ENCODE measurements around the gene ATF7.
"Not testable (repeated sequence)": the region's sequence is repeated elsewhere in the genome, so short reads cannot be mapped to it uniquely, and the experiment has no call there.

DNA sequence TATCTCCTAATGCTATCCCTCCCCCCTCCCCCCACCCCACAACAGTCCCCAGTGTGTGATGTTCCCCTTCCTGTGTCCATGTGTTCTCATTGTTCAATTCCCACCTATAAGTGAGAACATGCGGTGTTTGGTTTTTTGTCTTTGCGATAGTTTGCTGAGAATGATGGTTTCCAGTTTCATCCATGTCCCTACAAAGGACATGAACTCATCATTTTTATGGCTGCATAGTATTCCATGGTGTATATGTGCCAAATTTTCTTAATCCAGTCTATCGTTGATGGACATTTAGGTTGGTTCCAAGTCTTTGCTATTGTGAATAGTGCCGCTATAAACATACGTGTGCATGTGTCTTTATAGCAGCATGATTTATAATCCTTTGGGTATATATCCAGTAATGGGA, 19.5 kb downstream of the ATF7 start:
- not testable (repeated sequence) for TF ChIP-seq CTCF (IDR thresholded peaks at IDR 0.05; ENCODE audit: borderline replicate concordance, extremely low read depth, low read length, poor library complexity, severe bottlenecking); EZH2 (IDR thresholded peaks at IDR 0.05; ENCODE audit: borderline replicate concordance, low read depth, low read length, severe bottlenecking)

Data from DND-41 (cell line).